Medulla oblongata (tissue), 1 donor: ENCODE measurements around the gene PPM1N.
A peak's percentile ranks its signal among the peaks of the same experiment; 100 is the strongest.

ENCODE experiments used
- DNase-seq: peaks from one replicate; pipeline ENCODE4 v3.0.0-alpha.2; 2015; ENCODE audit errors: extremely low spot score

PPM1N gene

GRCh38 chr19:45469945-45470761, 28.1 kb upstream of the PPM1N start:
- DNase-seq: no peak

GRCh38 chr19:45470762-45471081, 27.5 kb upstream of the PPM1N start:
- no peak for DNase-seq

GRCh38 chr19:45471111-45471930, 26.9 kb upstream of the PPM1N start:
- no peak for DNase-seq

- DNase-seq: no peak
Observed at GRCh38 chr19:45471931-45472562, 26.2 kb upstream of the PPM1N start.

- DNase-seq: no peak
Observed at GRCh38 chr19:45472563-45473366, 25.5 kb upstream of the PPM1N start.

GRCh38 chr19:45473367-45473681, 24.9 kb upstream of the PPM1N start:
- DNase-seq: no peak

- DNase-seq: no peak
Observed at GRCh38 chr19:45473682-45474605, 24.3 kb upstream of the PPM1N start.

GRCh38 chr19:45474606-45475521, 23.4 kb upstream of the PPM1N start:
- no peak for DNase-seq

- DNase-seq: no peak
Observed at GRCh38 chr19:45475537-45476291, 22.5 kb upstream of the PPM1N start.

- DNase-seq: no peak
Observed at GRCh38 chr19:45476304-45476703, 21.9 kb upstream of the PPM1N start.

- no peak for DNase-seq
Observed at GRCh38 chr19:45477186-45477585, 21.1 kb upstream of the PPM1N start.

GRCh38 chr19:45477713-45478453, 20.4 kb upstream of the PPM1N start:
- no peak for DNase-seq

GRCh38 chr19:45478454-45479238, 19.6 kb upstream of the PPM1N start:
- DNase-seq: peak; percentile 92

- no peak for DNase-seq
Observed at GRCh38 chr19:45483033-45483432, 15.2 kb upstream of the PPM1N start.

- DNase-seq: no peak
Observed at GRCh38 chr19:45484273-45484945, 13.8 kb upstream of the PPM1N start.

- peak; percentile 98 for DNase-seq
Observed at GRCh38 chr19:45485305-45486077, 12.8 kb upstream of the PPM1N start.
